Vagina (tissue), 2 donors: ENCODE results near the gene TMEM178A.

Experiments
- CTCF ChIP-seq, 3 experiments: fragments of 450-650 bp in 2 of 3; fragments of 200-600 bp in 1 of 3; sonication (generic) in 1 of 3; IDR thresholded peaks; one replicate each; pipeline ENCODE4 v1.5.1; 2017 to 2019; ENCODE audit warnings: antibody characterized with exemption in 3 of 3, mild to moderate bottlenecking in 2 of 3, moderate library complexity in 2 of 3
- POLR2A ChIP-seq, 2 donors: fragments of 450-650 bp; IDR thresholded peaks; one replicate each; pipeline ENCODE4 v1.6.1; 2017; ENCODE audit warnings: antibody characterized with exemption in 2 of 2, mild to moderate bottlenecking in 2 of 2, moderate library complexity in 2 of 2
- POLR2AphosphoS5 ChIP-seq, 2 donors: sonication (generic); formaldehyde crosslinking; IDR thresholded peaks; one replicate each; pipeline ENCODE4 v1.9.0; 2017; ENCODE audit warnings: antibody characterized with exemption in 2 of 2, mild to moderate bottlenecking in 2 of 2, low read depth in 1 of 2; ENCODE audit not compliant: insufficient read depth in 1 of 2

DNA sequence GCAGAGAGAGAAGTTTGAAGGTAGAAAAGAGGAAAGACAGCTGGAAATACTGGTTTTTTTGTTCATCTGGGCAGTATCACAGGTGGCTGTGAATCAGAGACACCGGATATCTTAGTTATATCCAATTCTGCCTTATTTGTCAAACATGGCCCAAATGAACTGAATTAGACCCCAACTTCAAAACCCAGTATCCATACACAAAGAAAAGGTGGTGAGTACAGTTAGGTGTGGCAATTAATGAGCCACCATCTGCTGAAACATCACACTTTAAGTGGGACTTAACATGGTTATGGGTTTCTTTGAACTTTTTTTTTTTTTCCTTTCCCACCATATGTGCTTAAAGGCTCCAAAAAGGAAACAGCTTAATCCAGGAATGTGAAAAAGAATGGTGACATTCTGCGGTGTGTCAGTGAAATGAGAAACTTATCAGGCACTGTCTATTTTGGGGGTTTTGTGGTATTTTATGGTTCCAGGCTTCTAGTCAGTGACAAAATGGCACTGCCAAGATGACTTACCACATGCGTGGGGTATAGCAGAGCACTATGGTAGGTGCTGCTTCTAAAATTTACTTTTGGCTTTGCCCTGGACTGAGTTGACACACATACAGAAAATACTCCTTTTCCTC, 5.0 kb upstream of the TMEM178A start:
- no peak for TF ChIP-seq CTCF (IDR thresholded peaks at IDR 0.05)
- no peak for TF ChIP-seq POLR2AphosphoS5 (IDR thresholded peaks at IDR 0.05; ENCODE audit: insufficient read depth in 1 of 2, low read depth in 1 of 2)
- no peak for TF ChIP-seq POLR2A (IDR thresholded peaks at IDR 0.05)
